ENCODE measurements around the gene NEURL3. TPM values are rescaled to one million over a fixed set of nuclear protein-coding genes. Genes with fewer than 3 reads are reported as not detected.

The NEURL3 gene
- total and polyA plus RNA-seq, 2 of the 8 experiments (the other 6 are each of a cell fraction or from before 2014, with no cell fraction given), result not detected

- Histone ChIP-seq H2BK5ac (ENCODE audit: low read depth, low read length) (no peak overlapping the region), H3K27ac (ENCODE audit: low read depth, low read length) (no peak overlapping the region), H2BK12ac (ENCODE audit: low read depth, low read length) (no peak overlapping the region), H3K9me3 (ENCODE audit: insufficient read depth in 2 of 2, low read depth in 1 of 2, low read length in 1 of 2) (no peaks in the 10 kb centered on the region), H2BK120ac (replicated peaks; ENCODE audit: low read depth, low read length) (no peak overlapping the region), H3K18ac (ENCODE audit: extremely low read depth, low read length) (no peak overlapping the region), H3K79me1 (ENCODE audit: low read depth, low read length) (no peaks in the 10 kb centered on the region), H3K36me3 (ENCODE audit: control insufficient read depth in 2 of 4, insufficient read depth in 4 of 4, low read length in 3 of 4) (no peaks in the 10 kb centered on the region), H3K23me2 (ENCODE audit: low read depth, low read length) (peaks cover 17% of the 10 kb centered on the region; the same call in 1 of the 2 replicates), H3K27me3 (replicated peaks in 1 of 4; ENCODE audit: control insufficient read depth in 3 of 4, extremely low read depth in 1 of 4, insufficient read depth in 3 of 4, low read length in 3 of 4) (peaks cover 10 to 38% (median 28%) of the 10 kb centered on the region in 4 experiments; a peak in 6 of 7 replicates), H3K4me3 (ENCODE audit: extremely low read depth in 1 of 4, insufficient read depth in 2 of 4, low read depth in 3 of 4, low read length in 4 of 4) (no peak overlapping the region), H2AK5ac (ENCODE audit: low read depth, low read length) (no peak overlapping the region), H3K79me2 (ENCODE audit: control insufficient read depth in 1 of 2, insufficient read depth in 2 of 2, low read length in 2 of 2) (no peaks in the 10 kb centered on the region), H3K4me2 (ENCODE audit: insufficient read depth in 1 of 2, low read depth in 2 of 2, low read length in 2 of 2) (no peak overlapping the region), H4K91ac (replicated peaks; ENCODE audit: insufficient read length, low read length) (no peak overlapping the region), H3K4ac (replicated peaks; ENCODE audit: insufficient read length, low read depth, low read length) (no peak overlapping the region), H3K23ac (ENCODE audit: insufficient read length) (no peak overlapping the region), H3K14ac (ENCODE audit: insufficient read length) (no peak overlapping the region), H2BK15ac (ENCODE audit: low read length) (no peak overlapping the region), H3K4me1 (replicated peaks in 1 of 4; ENCODE audit: control insufficient read depth in 3 of 4, insufficient read depth in 4 of 4, low read length in 3 of 4) (peaks cover 6 to 25% (median 20%) of the 10 kb centered on the region in 4 experiments), H2AFZ (ENCODE audit: low read length) (no peak overlapping the region), H4K20me1 (replicated peaks in 1 of 2; ENCODE audit: control insufficient read depth in 1 of 2, insufficient read depth in 2 of 2, low read length in 2 of 2) (peaks cover 9 to 11% of the 10 kb centered on the region in 2 experiments), H3K9ac (replicated peaks in 1 of 4; ENCODE audit: extremely low read depth in 1 of 4, low read depth in 3 of 4, low read length in 3 of 4) (no peak overlapping the region), H4K8ac (ENCODE audit: extremely low read depth, insufficient read depth, low read length) (no peak overlapping the region; the same call in 1 of the 2 replicates), H2BK20ac (ENCODE audit: low read length) (no peak overlapping the region), H4K5ac (ENCODE audit: insufficient read length, low read depth, low read length) (no peak overlapping the region), H3K56ac (replicated peaks; ENCODE audit: insufficient read length, low read depth, low read length) (no peak overlapping the region)
- ChIA-PET POLR2A (ENCODE audit: partially characterized antibody) (no interaction called here), CTCF (ENCODE audit: partially characterized antibody) (interaction anchor here (2.3 to 18.5 kb wide), 2 partner anchors 17 to 26 kb away, joined by 7 to 361 read pairs; no protein-coding TSS in a partner anchor)
- DNase-seq (ENCODE audit: low read depth in 1 of 2, low spot score in 2 of 2), result no peak
- FAIRE-seq, result no peak
- 99% methylated on average over 4 of the region's 4 CpGs; no CpG with 5 or more reads in 1 of the 2 experiments for WGBS, 2 experiments (ENCODE audit: extremely low coverage in 1 of 2, insufficient coverage in 1 of 2, insufficient read length in 1 of 2, insufficient replicate concordance in 2 of 2, low coverage in 1 of 2, low lambda C conversion rate in 2 of 2, missing lambda C conversion rate in 1 of 2)
- TF ChIP-seq SP2 (IDR thresholded peaks at IDR 0.05; ENCODE audit: low read length) (no peak), CHD1 (IDR thresholded peaks at IDR 0.05; ENCODE audit: low read depth, low read length) (no peak), KDM1A (IDR thresholded peaks at IDR 0.05; ENCODE audit: borderline replicate concordance, low read length) (no peak), MAX (IDR thresholded peaks at IDR 0.05) (no peak), KDM5A (IDR thresholded peaks at IDR 0.05; ENCODE audit: low read length) (no peak), RBBP5 (IDR thresholded peaks at IDR 0.05; ENCODE audit: borderline replicate concordance, low read depth, low read length) (no peak), CBX8 (IDR thresholded peaks at IDR 0.05; ENCODE audit: borderline replicate concordance, low read depth, low read length) (no peak), RNF2 (IDR thresholded peaks at IDR 0.05; ENCODE audit: borderline replicate concordance, low read depth, low read length, missing control alignments, poor library complexity, severe bottlenecking) (no peak), GABPA (IDR thresholded peaks at IDR 0.05; ENCODE audit: borderline replicate concordance, insufficient read depth, low read length) (no peak), TBP (IDR thresholded peaks at IDR 0.05; ENCODE audit: low read depth, low read length) (no peak), MAFK (IDR thresholded peaks at IDR 0.05; ENCODE audit: low read depth, low read length) (no peak), USF2 (IDR thresholded peaks at IDR 0.05; ENCODE audit: low read length) (no peak), CHD2 (IDR thresholded peaks at IDR 0.05; ENCODE audit: low read length) (no peak)
Measured at GRCh38 chr2:96535331-96535730, 30.2 kb upstream of the NEURL3 start.

Measured in H1 (cell line).